HG03460 (cell line): Measurements from ENCODE around the gene REM2.
"Not testable (repeated sequence)": the region's sequence is repeated elsewhere in the genome, so short reads cannot be mapped to it uniquely, and the experiment has no call there.

Experiments used
- ATAC-seq: cut with Tn5 transposase; IDR thresholded peaks from one replicate; pipeline ENCODE4 v1.9.1; 2021; ENCODE audit not compliant: unreplicated experiment

REM2 gene

DNA sequence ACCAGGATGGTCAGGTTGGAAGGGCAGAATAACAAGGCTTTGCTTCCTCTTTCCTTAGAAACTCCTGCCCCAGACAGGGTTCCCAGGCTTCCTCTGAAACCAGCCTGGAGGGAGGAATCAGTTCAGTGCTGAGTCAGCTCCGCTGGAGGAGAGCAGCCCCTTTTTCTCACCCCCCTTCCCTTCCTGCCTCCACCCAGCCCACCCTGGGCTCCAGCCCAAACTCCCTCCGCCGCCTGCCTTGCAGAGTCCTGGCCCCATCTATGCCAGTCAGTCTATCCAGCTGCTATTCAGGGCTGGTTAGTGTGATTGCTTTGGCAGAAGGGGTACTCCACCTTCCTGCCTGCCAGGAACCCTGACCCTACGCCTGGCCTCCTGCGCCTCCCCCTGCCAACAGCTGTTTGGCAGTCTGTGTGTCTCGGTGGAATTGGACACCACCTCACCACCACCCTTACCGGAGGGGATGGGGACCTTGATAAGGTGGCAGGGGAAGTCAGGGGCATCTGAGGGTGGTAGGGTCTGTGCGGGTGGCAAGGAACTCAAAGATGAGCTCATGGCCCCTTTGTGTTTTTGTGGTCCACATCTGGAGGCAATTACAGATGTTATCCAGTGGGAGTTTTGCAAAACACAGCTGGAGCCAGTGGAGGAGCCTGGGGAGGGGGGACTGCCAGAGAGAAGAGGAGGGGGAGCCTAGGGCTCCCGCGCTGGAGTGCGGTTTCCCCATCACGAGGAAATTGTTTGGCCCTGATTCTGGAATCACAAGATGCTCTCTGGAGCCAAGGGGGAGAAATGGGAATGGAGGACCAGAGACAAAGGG, 34.5 kb upstream of the REM2 start:
- ATAC-seq: no peak

DNA sequence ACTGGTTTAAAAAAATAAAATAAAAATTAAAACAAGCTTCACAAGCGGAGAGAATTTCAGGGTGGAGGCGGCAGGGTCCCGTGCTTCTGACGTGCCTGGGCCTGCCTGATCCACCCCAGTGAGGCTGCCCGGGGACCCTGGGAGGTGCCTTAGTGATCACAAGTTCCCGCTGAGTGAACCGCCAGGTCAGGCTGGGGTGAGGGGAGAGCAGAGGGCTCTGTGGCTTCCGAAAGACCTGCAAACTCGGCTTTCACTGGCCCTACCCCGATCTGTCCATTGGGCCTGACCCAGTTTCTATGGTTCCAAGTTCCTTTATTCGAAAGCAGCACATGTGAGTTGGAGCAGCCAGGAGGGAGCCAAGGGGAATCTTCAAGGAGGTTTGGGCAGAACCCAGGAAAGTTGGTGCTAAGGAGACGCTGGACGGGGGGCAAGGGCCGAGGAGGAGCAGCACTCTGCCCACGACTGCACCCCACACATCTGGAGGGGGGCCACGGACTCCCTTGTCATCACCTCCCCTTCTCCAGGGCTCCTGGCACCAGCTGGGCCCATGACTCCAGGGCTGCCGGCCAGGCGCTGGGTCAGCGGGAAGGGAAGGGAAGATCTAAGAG, 33.7 kb upstream of the REM2 start:
- ATAC-seq: no peak

DNA sequence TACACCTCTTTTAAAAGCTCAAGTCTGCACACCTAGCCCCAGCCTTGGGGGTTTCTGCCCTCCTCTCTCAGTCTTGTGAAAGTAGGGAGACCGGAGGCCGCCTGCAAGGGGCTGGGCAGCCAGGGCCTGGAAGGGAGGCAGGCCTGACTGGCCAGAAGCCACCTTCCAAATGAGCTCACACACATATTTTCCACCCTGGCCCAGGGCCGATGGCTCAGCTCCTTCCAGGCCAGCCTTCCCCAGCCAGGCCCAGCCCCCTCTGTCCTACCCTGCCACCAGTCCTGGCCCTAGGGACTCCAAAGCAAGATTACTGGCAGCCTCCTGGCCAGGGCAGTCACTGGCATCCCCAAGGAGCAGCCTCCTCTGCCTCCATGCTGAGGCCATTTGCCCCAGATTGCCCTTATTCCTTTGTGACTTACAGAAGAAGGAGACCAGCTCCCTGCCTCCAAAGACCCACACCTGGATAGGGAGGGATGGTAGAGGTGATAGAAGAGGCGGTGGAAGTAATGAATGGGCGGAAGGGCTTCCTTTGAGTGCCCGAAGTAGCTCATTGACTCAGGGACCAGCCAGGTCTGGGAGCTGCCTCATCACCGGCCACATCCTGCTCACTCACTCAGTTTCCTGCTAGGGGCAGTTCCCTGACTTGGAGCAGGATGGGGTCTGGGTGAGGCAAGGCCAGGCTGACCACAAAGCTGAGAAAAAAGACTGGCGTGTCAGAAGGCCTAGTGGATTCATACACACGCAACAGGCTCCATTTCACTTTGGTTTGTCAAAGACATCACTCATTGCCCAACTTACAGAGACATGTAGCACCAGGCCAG, 31.9 kb upstream of the REM2 start:
- no peak for ATAC-seq

DNA sequence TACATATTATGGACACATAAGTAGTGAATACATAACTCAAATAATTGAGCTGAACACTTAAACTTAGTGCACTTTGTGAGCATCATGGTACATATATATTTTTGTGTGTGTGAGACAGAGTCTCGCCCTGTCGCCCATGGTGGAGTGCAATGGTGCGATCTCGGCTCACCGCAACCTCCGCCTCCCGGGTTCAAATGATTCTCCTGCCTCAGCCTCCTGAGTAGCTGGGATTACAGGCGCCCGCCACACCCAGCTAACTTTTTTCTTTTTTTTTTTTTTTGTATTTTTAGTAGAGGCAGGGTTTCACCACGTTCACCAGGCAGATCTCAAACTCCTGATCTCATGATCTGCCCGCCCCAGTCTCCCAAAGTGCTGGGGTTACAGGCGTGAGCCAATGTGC, 30.8 kb upstream of the REM2 start:
- ATAC-seq: not testable (repeated sequence)

DNA sequence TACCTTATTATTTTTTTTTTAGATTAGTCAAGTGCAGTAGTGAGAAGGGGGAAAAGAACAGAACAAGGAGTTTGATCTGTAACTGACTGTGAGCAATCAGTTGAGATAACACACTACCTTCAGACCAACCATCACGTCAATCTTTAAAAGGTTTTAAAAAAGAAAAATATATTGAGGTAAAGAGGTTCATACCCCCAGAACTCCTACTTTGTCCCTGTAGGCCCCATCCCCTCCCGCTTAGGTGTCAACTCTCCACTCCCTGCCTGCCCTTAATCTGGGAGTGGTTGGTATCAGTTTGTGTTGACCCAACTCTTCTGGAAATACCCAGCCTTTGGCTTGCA, 30.5 kb upstream of the REM2 start:
- peak; percentile 13 for ATAC-seq

DNA sequence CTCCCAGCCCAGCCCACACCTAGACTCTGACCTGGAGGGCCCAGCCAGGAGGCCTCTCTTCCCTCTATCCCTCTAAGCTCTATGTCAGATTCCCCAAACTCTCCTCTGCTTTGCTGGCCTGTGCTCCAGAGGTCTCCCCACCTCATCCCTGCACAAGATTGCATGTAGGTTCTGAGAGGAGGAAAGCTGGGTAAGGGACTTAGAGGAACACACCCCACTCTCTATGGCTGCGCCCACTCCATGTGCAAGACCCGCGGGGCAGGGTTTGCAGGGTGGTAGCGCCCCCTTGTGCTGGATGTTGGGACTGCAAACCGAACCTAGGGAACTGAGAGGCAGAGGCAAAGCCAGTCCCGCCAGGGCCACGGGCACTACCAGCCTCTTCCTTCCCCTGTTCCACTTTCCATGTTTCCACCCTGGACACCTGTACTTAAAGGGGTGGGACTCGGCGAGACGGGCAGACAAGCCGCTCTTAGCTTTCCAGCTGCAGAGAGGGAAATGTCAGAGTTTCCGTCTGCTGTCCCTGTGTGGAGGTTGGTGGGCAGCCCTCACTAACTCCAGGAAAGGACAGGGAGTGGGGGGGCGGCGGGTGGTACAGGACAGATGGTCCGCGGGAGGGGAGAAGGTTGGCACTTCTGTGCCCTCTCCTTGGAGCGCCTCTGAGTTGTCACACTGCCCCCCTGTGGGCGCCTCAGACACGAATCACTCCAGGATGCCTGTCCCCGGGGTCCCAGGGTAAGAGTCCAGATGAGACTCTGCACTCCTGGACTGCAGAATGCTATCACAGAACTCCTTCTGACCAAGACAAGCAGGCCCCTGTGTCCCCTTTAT, 29.9 kb upstream of the REM2 start:
- ATAC-seq: peak; percentile 72

DNA sequence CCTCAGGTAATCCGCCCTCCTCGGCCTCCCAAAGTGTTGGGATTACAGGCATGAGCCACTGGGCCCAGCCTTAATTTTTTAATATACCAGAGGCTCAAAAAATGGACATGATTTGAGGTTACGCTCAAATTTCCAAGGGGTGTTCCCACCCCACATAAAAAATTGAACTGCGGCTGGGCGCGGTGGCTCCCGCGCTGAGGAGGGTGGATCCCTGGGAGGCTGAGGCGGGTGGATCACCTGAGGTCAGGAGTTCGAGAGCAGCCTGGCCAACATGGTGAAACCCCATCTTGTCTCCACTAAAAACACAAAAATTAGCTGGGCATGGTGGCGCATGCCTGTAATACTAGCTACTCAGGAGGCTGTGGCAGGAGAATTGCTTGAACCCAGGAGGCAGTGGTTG, 28.7 kb upstream of the REM2 start:
- ATAC-seq: not testable (repeated sequence)

DNA sequence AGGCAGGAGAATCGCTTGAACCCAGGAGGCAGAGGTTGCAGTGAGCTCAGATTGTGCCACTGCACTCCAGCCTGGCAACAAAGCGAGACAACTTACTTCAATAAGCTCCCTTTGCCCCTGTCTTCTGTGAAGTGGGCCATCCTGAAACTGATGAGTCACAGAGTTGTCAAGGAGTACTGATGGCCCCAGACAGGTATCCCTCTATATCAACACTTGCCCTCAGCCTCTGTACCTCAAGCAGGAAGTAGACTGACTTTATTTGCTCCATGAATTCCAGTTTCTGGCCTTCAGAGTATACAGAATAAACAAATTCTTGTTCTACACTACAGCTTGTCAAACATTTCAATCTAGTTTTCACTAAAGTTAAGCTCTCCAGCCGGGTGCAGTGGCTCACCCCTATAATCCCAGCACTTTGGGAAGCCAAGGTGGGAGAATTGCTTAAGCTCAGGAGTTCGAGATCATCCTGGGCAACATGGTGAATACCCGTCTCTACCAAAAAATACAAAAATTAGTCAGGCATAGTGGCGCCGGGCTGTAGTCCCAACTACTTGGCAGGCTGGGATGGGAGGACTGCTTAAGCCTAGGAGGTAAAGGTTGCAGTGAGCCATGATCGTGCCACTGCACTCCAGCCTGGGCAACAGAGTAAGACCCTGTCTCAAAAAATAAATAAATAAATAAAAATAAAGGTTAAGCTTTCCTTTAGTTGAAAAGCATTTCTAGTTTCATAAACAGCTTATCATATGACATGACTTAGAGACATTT, 27.9 kb upstream of the REM2 start:
- no peak for ATAC-seq

DNA sequence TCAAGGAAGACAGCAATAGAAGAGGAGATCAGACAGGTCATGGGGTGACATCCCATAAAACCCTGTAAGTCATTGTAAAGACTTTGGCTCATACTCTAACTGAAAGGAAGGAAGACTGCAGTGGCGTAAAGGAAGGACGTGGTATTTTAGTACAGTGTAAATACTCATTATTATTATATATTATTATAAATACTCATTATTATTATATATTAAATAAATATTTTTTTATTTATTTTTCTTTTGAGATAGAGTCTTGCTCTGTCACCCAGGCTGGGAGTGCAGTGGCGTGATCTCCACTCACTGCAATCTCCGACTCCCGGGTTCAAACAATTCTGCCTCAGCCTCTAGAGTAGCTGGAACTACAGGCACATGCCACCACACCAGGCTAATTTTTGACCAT, 26.6 kb upstream of the REM2 start:
- ATAC-seq: no peak

DNA sequence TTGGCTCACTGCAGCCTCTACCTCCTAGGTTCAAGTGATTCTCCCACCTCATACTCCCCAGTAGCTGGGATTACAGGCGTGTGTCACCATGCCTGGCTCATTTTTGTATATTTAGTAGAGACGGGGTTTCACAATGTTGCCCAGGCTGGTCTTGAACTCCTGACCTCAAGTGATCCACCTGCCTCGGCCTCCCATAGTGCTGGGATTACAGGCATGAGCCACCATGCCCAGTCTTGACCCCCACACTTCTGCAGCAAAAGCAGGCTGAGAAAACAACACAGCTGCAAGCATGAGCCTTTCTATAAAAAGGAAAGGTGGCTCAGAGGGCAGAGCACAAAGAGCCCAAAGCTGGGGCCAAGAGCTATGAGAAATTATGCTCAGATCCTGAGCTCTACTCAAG, 22.6 kb upstream of the REM2 start:
- not testable (repeated sequence) for ATAC-seq

DNA sequence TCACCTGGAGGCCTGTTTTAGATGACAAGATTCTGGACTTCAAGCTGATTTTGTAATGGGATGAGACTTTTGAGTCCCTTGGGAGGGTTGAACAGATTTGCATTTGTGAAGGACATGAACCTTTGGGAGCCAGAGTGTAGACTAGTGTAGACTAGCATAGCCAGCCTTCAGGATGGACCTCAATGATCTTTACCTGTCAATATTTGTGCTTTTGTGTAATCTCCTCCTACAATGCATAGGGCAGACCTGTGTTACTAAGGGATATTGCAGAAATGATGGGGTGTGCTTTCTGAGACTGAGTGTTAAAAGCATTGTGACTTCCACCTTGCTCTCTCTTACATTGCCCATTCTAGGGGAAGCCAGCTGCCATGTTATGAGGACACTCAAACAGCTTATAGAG, 21.4 kb upstream of the REM2 start:
- no peak for ATAC-seq

DNA sequence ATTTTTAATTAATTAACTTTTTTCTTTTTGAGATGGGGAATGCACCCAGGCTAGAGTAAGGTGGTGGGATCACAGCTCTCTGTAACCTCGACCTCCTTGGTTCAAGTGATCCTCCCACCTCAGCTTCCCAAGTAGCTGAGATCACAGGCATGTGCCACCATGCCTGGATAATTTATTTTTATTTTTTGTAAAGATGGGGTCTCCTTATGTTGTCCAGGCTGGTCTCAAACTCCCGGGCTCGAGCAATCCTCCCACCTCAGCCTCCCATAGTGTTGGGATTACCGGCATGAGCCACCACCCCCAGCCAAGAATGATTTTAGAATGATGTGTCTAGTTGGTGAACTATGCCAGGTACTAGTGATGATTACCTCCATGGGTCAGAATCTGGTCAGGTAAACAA, 18.0 kb upstream of the REM2 start:
- no peak for ATAC-seq

DNA sequence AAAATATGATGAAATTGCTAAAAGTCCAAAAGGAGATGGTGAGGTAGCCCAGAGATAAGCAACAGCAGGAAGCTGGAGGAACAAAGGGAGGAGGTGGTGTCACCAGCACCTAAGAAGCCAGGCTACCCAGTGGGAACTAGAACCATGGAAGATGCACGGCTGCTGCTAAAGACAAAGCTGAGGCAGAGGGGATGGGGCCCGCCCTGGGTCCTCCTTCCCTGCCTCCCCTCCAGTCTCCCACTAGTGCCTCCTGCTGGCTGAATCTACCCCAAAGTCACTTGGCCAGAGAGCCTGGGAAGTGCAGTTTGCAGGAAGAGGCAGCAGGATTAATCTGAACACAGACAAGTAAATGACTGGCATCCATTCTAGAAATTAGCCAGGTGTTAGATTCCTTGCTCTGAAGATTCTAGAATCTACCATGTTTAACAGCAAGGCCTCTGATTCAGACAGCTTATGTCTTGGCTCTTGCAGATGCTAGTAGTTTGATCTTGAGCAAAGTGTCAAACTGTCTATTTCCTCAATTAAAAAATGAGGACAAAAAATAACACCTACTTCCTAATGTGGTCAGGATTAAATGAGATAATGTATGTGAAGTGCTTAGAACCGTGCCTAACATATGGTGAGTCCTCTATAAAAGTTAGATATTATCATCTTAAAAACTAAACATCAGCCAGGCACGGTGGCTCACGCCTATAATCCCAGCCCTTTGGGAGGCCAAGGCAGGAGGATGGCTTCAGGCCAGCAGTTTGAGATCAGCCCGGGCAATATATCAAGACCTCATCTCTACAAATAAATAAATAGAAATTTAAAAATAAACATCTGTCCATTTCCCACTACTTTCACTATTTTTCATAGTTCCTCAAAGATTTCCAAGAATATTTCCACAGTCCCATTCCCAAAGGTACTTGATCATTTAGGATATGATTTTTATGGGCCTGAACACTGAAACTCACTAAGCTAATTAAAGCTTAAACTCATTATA, 17.3 kb upstream of the REM2 start:
- ATAC-seq: no peak

DNA sequence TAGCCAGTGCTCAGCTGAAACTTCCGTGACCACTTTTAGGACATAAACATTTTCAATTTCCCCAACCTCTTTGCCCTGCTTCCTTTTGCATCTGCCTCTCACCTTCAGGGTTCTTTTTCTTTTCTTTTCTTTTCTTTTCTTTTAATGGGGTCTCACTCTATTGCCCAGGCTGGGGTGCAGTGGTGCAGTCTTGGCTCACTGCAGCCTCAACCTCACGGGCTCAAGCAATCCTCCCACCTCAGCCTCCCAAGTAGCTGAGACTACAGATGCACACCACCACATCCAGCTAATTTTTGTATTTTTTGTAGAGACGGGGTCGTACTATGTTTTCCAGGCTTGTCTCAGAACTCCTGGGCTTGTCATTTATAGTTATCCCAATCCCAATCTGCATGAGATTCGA, 16.1 kb upstream of the REM2 start:
- ATAC-seq: no peak

DNA sequence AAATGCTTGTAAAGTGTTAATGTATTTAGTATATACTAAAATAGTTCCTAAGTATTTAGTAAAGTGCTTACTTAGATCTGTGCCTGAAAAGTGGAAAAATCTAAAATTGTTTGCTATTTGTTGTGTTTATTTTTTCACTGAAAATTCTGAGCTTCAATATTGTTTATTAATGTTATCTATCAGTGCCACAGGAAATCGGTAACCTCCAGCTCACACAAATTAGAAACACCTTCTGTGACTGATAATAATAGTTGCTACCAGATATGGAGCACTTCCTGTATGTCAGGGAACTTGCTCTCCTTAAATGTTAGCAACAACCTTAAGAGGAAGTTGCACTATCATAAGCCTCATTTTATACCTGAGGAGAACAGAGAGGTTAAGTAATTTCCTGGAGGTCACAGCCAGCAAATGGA, 12.2 kb upstream of the REM2 start:
- ATAC-seq: peak; percentile 35

DNA sequence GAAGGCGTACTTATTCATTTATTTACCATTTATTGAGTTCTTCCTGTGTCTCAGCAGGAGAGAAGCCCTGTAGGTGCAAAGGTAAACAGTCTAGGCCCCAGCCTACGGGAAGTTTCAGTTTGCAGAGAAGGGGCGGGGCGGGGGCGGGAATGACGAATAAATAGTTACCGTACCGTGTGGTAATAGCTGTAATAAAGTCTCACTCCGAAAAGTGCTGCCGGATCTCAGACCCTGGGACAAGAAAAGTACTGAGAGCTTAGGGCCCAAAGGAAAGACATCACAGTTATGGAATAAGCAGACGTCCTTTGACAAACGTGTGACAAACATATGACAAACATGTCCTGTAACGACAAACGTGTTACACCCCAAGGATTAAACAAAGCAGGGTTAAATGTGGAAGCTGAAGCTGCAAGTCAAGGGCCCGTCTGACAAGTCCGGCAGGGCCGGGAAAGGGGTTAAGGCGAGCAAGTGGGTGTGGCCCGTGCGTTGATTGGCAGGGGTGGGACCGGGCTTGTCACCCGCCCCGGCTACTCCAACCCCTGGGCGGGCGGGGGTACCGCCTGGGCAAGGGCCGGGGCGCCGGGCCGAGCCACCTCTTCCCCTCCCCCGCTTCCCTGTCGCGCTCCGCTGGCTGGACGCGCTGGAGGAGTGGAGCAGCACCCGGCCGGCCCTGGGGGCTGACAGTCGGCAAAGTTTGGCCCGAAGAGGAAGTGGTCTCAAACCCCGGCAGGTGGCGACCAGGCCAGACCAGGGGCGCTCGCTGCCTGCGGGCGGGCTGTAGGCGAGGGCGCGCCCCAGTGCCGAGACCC, 11.6 kb upstream of the REM2 start, which contains the start of gene LRP10:
Gene LRP10, plus strand, starts transcription at position 517 of the 809 bp plus-strand sequence. CDS start 564 bp downstream, outside the sequence.
- peak; percentile 77 for ATAC-seq

DNA sequence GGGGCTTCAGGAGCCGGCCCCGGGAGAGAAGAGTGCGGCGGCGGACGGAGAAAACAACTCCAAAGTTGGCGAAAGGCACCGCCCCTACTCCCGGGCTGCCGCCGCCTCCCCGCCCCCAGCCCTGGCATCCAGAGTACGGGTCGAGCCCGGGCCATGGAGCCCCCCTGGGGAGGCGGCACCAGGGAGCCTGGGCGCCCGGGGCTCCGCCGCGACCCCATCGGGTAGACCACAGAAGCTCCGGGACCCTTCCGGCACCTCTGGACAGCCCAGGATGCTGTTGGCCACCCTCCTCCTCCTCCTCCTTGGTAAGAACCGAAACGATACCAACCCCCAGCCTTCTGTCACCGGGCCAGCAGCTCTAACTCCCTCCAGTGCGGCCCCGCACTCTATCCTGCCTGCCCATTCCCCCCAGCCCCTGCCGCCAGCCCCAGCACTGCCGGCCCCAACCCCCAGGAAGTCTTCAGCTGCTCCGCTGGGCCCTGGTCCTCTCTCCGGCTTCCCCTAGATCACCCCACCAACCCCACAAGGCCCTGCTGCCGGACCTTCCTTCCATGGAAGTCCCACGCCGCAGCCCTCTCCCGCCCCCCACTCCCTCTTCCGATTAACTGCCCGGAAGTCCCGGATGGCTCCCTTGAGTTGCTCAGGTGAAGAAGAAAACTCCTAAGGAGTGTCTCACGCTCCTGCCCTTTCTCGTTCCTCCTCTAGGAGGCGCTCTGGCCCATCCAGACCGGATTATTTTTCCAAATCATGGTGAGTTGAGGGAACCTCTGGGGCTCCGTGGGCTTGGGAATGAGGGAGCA, 10.8 kb upstream of the REM2 start:
- ATAC-seq: peak; percentile 18
